Measurements from ENCODE around the gene ST6GAL1. TPM values are rescaled to one million over a fixed set of nuclear protein-coding genes. Genes with fewer than 3 reads are reported as not detected.

Gene ST6GAL1
- total RNA-seq, 1 experiment from 2014 or later = 15.6 TPM

DNA sequence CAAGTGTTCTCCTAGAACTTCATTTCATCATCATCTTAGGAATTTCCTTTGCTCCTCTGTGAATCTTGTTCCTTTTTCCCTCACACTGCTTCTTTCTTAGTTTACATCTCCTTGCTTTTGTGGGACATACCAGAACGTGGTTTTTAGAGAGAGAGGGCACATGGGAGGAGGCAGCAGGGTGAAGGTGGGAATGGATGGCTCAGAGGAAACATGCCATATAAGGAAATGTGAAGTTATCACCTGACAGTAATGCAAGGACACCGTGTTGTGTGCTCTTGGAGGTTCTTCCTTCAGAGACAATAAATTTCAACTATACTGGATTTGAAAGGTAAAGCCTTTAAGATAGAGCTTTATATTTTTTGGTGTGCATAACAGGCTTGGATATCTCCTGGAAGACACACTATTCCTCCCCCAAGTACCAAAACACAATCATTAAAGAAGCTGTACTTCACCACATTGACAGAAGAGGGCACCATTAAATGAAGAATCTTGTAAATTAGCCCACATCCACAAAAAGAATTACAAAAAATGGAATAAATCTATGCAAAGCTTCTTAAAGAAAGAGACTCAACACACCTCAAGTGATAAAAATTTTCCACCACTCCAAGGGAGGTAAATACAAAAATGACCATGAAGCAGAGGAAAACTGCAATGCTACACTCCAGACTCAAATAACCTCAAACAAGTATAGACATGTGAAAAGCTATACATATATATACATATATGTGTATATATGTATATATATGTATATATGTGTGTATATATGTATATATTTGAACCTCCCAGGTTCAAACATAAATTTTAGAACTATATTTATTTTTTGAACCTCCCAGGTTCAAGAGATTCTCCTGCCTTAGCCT is 182.8 kb downstream of the ST6GAL1 start (continued):
- TF ChIP-seq, protein P1, sequence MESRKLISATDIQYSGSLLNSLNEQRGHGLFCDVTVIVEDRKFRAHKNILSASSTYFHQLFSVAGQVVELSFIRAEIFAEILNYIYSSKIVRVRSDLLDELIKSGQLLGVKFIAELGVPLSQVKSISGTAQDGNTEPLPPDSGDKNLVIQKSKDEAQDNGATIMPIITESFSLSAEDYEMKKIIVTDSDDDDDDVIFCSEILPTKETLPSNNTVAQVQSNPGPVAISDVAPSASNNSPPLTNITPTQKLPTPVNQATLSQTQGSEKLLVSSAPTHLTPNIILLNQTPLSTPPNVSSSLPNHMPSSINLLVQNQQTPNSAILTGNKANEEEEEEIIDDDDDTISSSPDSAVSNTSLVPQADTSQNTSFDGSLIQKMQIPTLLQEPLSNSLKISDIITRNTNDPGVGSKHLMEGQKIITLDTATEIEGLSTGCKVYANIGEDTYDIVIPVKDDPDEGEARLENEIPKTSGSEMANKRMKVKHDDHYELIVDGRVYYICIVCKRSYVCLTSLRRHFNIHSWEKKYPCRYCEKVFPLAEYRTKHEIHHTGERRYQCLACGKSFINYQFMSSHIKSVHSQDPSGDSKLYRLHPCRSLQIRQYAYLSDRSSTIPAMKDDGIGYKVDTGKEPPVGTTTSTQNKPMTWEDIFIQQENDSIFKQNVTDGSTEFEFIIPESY (IDR thresholded peaks at IDR 0.05; ENCODE audit: extremely low read depth, insufficient replicate concordance, low read length) = no peak
- TF ChIP-seq SIN3A (IDR thresholded peaks at IDR 0.05; ENCODE audit: low read depth) (no peak), ZFX (IDR thresholded peaks at IDR 0.05) (no peak), TCF7L2 (IDR thresholded peaks at IDR 0.05; ENCODE audit: borderline replicate concordance, extremely low read depth, insufficient read depth, insufficient read length) (no peak), EGR1 (IDR thresholded peaks at IDR 0.05; ENCODE audit: low read depth) (no peak)

DNA sequence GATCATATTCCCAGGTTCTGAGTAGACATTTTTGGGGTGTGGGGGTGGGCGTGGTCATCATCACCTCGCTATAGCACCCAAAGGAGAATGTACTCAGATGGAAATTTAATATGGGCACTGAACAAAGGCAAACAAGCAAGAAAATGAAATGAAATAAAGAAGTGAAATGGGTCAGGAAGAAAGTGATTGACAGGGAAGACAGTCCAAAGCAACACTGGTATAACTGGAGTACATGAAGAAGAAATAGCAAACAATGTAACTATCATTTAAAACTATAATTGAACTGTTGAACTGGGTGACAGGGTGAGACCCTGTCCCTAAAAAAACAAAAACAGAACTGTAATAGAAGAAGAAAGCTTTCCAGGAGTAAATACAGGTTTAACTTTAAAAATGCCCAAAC is 184.2 kb downstream of the ST6GAL1 start:
- no peaks in the 10 kb centered on the region for H3K9me2 ChIP-seq (ENCODE audit: insufficient read depth)
- 0 out of 2 replicates have a peak, but pooled peaks cover 6% of the 10 kb centered on the region for H3K27me3 ChIP-seq (ENCODE audit: insufficient read depth, low read length)
- no TSS peak for BruUV-seq (replicated peaks)

More for the DNA sequence above, 184.2 kb downstream of the ST6GAL1 start:
- no peak for ATAC-seq
- DNase-seq (ENCODE audit: low read depth, low spot score) = no peak
- ChIA-PET RAD21 (ENCODE audit: low non-redundant PET in 1 of 2, low total read pairs in 2 of 2, uncharacterized antibody in 2 of 2, unreplicated experiment in 2 of 2) (no interaction called here), CTCF (interaction anchor here (0.7 to 1.8 kb wide), 6 partner anchors 13 to 565 kb away, joined by 3 to 13 read pairs (median 6); no protein-coding TSS in a partner anchor), POLR2A (no interaction called here)
- no peak overlapping the region for H3K9ac ChIP-seq (ENCODE audit: low read length)
- no peak overlapping the region for H3K4me2 ChIP-seq (ENCODE audit: low read length)
- intact Hi-C loops (cut with micrococcal nuclease) = loop anchor here (10.0 kb wide), 2 partner anchors 200 to 560 kb away; partner anchors contain the start of gene SST
- H3K36me3 ChIP-seq (ENCODE audit: control insufficient read depth in 1 of 2, insufficient read depth in 2 of 2, low read length in 2 of 2) = no peaks in the 10 kb centered on the region
- H2AFZ ChIP-seq (ENCODE audit: low read depth, low read length, poor library complexity, severe bottlenecking) = no peak overlapping the region
- no peaks in the 10 kb centered on the region for H3K9me3 ChIP-seq (ENCODE audit: control insufficient read depth in 1 of 2, insufficient read depth in 1 of 2, low read depth in 1 of 2, low read length in 2 of 2)
- H3K79me2 ChIP-seq (ENCODE audit: insufficient read depth, low read length) = no peaks in the 10 kb centered on the region
- H3K4me1 ChIP-seq (ENCODE audit: control insufficient read depth in 1 of 2, insufficient read depth in 2 of 2, low read length in 2 of 2) = no peaks in the 10 kb centered on the region
- no peak overlapping the region for H3K27ac ChIP-seq (ENCODE audit: low read depth, low read length)
- H3K4me3 ChIP-seq (replicated peaks in 1 of 2; ENCODE audit: low read depth in 1 of 2, low read length in 2 of 2) = no peak overlapping the region
- H4K20me1 ChIP-seq (ENCODE audit: insufficient read depth) = no peaks in the 10 kb centered on the region
- TF ChIP-seq JUND (IDR thresholded peaks at IDR 0.05) (no peak), EGR1 (IDR thresholded peaks at IDR 0.05; ENCODE audit: low read depth) (no peak), ZFX (IDR thresholded peaks at IDR 0.05) (no peak), ZNF274 (IDR thresholded peaks at IDR 0.05; ENCODE audit: low read depth, low read length) (no peak), SRF (IDR thresholded peaks at IDR 0.05; ENCODE audit: low read depth) (no peak), TCF7L2 (IDR thresholded peaks at IDR 0.05; ENCODE audit: borderline replicate concordance, extremely low read depth, insufficient read depth, insufficient read length) (no peak), EZH2 (IDR thresholded peaks at IDR 0.05) (no peak), SP1 (IDR thresholded peaks at IDR 0.05; ENCODE audit: low read depth) (no peak), RAD21 (IDR thresholded peaks at IDR 0.05; ENCODE audit: low read depth) (no peak), EZH2phosphoT487 (IDR thresholded peaks at IDR 0.05; ENCODE audit: borderline replicate concordance) (no peak), POLR2AphosphoS5 (IDR thresholded peaks at IDR 0.05; ENCODE audit: low read depth, low read length) (no peak)
- TF ChIP-seq, protein P2, sequence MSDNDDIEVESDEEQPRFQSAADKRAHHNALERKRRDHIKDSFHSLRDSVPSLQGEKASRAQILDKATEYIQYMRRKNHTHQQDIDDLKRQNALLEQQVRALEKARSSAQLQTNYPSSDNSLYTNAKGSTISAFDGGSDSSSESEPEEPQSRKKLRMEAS (IDR thresholded peaks at IDR 0.05) = no peak
- TF ChIP-seq, protein P3, sequence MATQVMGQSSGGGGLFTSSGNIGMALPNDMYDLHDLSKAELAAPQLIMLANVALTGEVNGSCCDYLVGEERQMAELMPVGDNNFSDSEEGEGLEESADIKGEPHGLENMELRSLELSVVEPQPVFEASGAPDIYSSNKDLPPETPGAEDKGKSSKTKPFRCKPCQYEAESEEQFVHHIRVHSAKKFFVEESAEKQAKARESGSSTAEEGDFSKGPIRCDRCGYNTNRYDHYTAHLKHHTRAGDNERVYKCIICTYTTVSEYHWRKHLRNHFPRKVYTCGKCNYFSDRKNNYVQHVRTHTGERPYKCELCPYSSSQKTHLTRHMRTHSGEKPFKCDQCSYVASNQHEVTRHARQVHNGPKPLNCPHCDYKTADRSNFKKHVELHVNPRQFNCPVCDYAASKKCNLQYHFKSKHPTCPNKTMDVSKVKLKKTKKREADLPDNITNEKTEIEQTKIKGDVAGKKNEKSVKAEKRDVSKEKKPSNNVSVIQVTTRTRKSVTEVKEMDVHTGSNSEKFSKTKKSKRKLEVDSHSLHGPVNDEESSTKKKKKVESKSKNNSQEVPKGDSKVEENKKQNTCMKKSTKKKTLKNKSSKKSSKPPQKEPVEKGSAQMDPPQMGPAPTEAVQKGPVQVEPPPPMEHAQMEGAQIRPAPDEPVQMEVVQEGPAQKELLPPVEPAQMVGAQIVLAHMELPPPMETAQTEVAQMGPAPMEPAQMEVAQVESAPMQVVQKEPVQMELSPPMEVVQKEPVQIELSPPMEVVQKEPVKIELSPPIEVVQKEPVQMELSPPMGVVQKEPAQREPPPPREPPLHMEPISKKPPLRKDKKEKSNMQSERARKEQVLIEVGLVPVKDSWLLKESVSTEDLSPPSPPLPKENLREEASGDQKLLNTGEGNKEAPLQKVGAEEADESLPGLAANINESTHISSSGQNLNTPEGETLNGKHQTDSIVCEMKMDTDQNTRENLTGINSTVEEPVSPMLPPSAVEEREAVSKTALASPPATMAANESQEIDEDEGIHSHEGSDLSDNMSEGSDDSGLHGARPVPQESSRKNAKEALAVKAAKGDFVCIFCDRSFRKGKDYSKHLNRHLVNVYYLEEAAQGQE (IDR thresholded peaks at IDR 0.05; ENCODE audit: low read depth) = no peak

All from HCT116 (cell line).